ENCODE measurements around the gene CHCHD10.

DNA sequence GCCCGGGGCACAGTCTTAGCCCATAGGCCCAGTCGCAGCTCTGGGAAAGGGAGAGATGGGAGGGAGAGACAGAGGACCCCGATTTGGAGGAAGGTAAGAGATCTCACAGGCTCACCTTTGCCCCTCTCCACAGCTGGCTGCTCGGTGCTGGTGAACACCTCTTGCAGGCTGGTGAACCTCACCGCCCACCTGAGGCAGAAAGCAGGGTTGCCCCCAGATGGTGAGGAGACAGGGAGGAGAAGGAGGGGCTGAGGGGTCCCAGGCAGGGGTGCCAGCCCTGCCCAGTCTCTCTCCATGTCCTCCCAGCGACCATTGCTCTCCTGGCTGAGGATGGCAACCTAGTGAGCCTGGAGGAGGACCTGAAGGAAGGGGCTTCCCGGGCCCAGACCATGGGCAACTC is 3.8 kb downstream of the CHCHD10 start:
- TF ChIP-seq GABPA (IDR thresholded peaks at IDR 0.05; ENCODE audit: low read depth, low read length) (no peak), GABPA (CRISPR knock-in tag; IDR thresholded peaks at IDR 0.05; ENCODE audit: low read depth) (no peak), ZFYVE20 (CRISPR knock-in tag; IDR thresholded peaks at IDR 0.05; ENCODE audit: borderline replicate concordance, low read depth) (no peak), ZBTB26 (CRISPR knock-in tag; IDR thresholded peaks at IDR 0.05; ENCODE audit: borderline replicate concordance) (no peak), POLR2A (IDR thresholded peaks at IDR 0.05; ENCODE audit: insufficient read depth in 1 of 2, low read depth in 2 of 2, low read length in 2 of 2) (no peak), HDAC6 (IDR thresholded peaks at IDR 0.05; ENCODE audit: low read depth, low read length) (no peak), MAFK (conservative IDR thresholded peaks at IDR 0.05 in 1 of 2, IDR thresholded peaks at IDR 0.05 in 1 of 2; ENCODE audit: low read length in 2 of 2) (no peak)
- TF ChIP-seq, protein P1, sequence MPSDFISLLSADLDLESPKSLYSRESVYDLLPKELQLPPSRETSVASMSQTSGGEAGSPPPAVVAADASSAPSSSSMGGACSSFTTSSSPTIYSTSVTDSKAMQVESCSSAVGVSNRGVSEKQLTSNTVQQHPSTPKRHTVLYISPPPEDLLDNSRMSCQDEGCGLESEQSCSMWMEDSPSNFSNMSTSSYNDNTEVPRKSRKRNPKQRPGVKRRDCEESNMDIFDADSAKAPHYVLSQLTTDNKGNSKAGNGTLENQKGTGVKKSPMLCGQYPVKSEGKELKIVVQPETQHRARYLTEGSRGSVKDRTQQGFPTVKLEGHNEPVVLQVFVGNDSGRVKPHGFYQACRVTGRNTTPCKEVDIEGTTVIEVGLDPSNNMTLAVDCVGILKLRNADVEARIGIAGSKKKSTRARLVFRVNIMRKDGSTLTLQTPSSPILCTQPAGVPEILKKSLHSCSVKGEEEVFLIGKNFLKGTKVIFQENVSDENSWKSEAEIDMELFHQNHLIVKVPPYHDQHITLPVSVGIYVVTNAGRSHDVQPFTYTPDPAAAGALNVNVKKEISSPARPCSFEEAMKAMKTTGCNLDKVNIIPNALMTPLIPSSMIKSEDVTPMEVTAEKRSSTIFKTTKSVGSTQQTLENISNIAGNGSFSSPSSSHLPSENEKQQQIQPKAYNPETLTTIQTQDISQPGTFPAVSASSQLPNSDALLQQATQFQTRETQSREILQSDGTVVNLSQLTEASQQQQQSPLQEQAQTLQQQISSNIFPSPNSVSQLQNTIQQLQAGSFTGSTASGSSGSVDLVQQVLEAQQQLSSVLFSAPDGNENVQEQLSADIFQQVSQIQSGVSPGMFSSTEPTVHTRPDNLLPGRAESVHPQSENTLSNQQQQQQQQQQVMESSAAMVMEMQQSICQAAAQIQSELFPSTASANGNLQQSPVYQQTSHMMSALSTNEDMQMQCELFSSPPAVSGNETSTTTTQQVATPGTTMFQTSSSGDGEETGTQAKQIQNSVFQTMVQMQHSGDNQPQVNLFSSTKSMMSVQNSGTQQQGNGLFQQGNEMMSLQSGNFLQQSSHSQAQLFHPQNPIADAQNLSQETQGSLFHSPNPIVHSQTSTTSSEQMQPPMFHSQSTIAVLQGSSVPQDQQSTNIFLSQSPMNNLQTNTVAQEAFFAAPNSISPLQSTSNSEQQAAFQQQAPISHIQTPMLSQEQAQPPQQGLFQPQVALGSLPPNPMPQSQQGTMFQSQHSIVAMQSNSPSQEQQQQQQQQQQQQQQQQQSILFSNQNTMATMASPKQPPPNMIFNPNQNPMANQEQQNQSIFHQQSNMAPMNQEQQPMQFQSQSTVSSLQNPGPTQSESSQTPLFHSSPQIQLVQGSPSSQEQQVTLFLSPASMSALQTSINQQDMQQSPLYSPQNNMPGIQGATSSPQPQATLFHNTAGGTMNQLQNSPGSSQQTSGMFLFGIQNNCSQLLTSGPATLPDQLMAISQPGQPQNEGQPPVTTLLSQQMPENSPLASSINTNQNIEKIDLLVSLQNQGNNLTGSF (CRISPR knock-in tag; IDR thresholded peaks at IDR 0.05): no peak
- TF ChIP-seq, protein P2, sequence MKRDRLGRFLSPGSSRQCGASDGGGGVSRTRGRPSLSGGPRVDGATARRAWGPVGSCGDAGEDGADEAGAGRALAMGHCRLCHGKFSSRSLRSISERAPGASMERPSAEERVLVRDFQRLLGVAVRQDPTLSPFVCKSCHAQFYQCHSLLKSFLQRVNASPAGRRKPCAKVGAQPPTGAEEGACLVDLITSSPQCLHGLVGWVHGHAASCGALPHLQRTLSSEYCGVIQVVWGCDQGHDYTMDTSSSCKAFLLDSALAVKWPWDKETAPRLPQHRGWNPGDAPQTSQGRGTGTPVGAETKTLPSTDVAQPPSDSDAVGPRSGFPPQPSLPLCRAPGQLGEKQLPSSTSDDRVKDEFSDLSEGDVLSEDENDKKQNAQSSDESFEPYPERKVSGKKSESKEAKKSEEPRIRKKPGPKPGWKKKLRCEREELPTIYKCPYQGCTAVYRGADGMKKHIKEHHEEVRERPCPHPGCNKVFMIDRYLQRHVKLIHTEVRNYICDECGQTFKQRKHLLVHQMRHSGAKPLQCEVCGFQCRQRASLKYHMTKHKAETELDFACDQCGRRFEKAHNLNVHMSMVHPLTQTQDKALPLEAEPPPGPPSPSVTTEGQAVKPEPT (CRISPR knock-in tag; IDR thresholded peaks at IDR 0.05; ENCODE audit: low read depth): no peak
